Endothelial cell of umbilical vein (primary cell): ENCODE results near the gene GPR137B. TPM values are rescaled to one million over a fixed set of nuclear protein-coding genes. Genes with fewer than 3 reads are reported as not detected.

ENCODE experiments used
- BruUV-seq: library from RNA; stranded (reverse); fragments of 400-500 nt; replicated peaks from 2 replicates; lab custom pipeline; 2021; lab: Mats Ljungman, UMichigan
- CTCF ChIA-PET: fragments of 300-600, 350-600 bp; sonication (Branson Sonifier 250); formaldehyde crosslinking; loops from one replicate; lab custom pipeline; 2021; ENCODE audit warnings: antibody characterized with exemption, inconsistent platforms; lab: Charles Lee
- POLR2A ChIA-PET: fragments of 300-600, 350-600 bp; sonication (Branson Sonifier 250); formaldehyde crosslinking; loops from one replicate; lab custom pipeline; 2021; ENCODE audit warnings: antibody characterized with exemption, inconsistent platforms; lab: Charles Lee
- DNase-seq: peaks from one replicate; pipeline ENCODE4 v3.0.0-alpha.2; 2011; ENCODE audit warnings: low read depth, low spot score
- FAIRE-seq: peaks from 2 replicates; lab custom pipeline; 2011; peaks lifted over from hg19 to GRCh38; lab: Jason Lieb, UNC
- H2AFZ ChIP-seq: 2 replicates; pipeline ENCODE4 v1.6.0; 2012; ENCODE audit warnings: low read depth, low read length, control low read depth, inconsistent platforms
- H3K27ac ChIP-seq: 2 replicates; pipeline ENCODE4 v1.5.1; 2011; ENCODE audit warnings: low read depth, mild to moderate bottlenecking, control low read depth, low read length, moderate library complexity; ENCODE audit not compliant: insufficient read depth
- H3K27me3 ChIP-seq, 2 experiments: 2 replicates each; pipeline versions ENCODE4 v1.6.0 to v1.6.1; 2011; ENCODE audit warnings: low read length in 2 of 2, mixed read lengths in 1 of 2; ENCODE audit not compliant: control insufficient read depth in 2 of 2, insufficient read depth in 2 of 2
- H3K36me3 ChIP-seq, 2 experiments: 2 replicates in 1 of 2; 3 replicates in 1 of 2; pipeline ENCODE4 v1.5.1; 2011; ENCODE audit warnings: low read length in 2 of 2, mild to moderate bottlenecking in 1 of 2, moderate library complexity in 1 of 2; ENCODE audit not compliant: control insufficient read depth in 2 of 2, insufficient read depth in 2 of 2; ENCODE audit errors: extremely low read depth in 1 of 2
- H3K4me1 ChIP-seq: 3 replicates; pipeline ENCODE4 v1.5.1; 2011; ENCODE audit warnings: mild to moderate bottlenecking, low read length; ENCODE audit not compliant: control insufficient read depth, insufficient read depth; ENCODE audit errors: extremely low read depth
- H3K4me2 ChIP-seq: 2 replicates; pipeline ENCODE4 v1.6.1; 2011; ENCODE audit warnings: low read length, control low read depth, mixed read lengths; ENCODE audit not compliant: insufficient read depth
- H3K4me3 ChIP-seq, 3 experiments: fragments of 200-600 bp in 1 of 3; sonication (generic), shearing (Covaris generic) in 1 of 3; replicated peaks in 1 of 3; 2 replicates each; pipeline ENCODE4 v1.5.1; 2011 to 2016; ENCODE audit warnings: control low read depth in 3 of 3, low read length in 3 of 3, mild to moderate bottlenecking in 2 of 3, inconsistent platforms in 1 of 3, low read depth in 1 of 3, moderate library complexity in 1 of 3; ENCODE audit not compliant: insufficient read depth in 1 of 3
- H3K79me2 ChIP-seq: 2 replicates; pipeline ENCODE4 v1.6.0; 2012; ENCODE audit warnings: low read length, inconsistent platforms; ENCODE audit not compliant: control insufficient read depth, insufficient read depth
- H3K9ac ChIP-seq: replicated peaks from 2 replicates; pipeline ENCODE3; 2011; ENCODE audit warnings: low read length, control low read depth; ENCODE audit not compliant: insufficient read depth; ENCODE audit errors: extremely low read depth
- H3K9me1 ChIP-seq: replicated peaks from 3 replicates; pipeline ENCODE4 v1.6.0; 2011; ENCODE audit warnings: mild to moderate bottlenecking, low read length; ENCODE audit not compliant: control insufficient read depth, insufficient read depth; ENCODE audit errors: extremely low read depth
- H3K9me3 ChIP-seq: replicated peaks from 2 replicates; pipeline ENCODE4 v1.5.1; 2012; ENCODE audit warnings: low read length, inconsistent platforms; ENCODE audit not compliant: control insufficient read depth, insufficient read depth
- H4K20me1 ChIP-seq: replicated peaks from 2 replicates; pipeline ENCODE3; 2011; ENCODE audit warnings: mild to moderate bottlenecking, low read length; ENCODE audit not compliant: control insufficient read depth, insufficient read depth; ENCODE audit errors: extremely low read depth
- EZH2 ChIP-seq: IDR thresholded peaks from 2 replicates; pipeline ENCODE4 v1.6.1; 2012; ENCODE audit warnings: borderline replicate concordance, low read depth, mild to moderate bottlenecking, moderate library complexity, low read length, inconsistent platforms; ENCODE audit not compliant: severe bottlenecking
- FOS ChIP-seq: IDR thresholded peaks from 2 replicates; pipeline ENCODE4 v1.6.1; 2011; ENCODE audit warnings: mild to moderate bottlenecking, low read length, moderate library complexity, borderline replicate concordance; ENCODE audit not compliant: insufficient read depth
- GATA2 ChIP-seq: IDR thresholded peaks from 2 replicates; pipeline ENCODE4 v1.7.0; 2011; ENCODE audit warnings: low read depth, mild to moderate bottlenecking, moderate library complexity, mixed read lengths, low read length; ENCODE audit not compliant: insufficient read length, insufficient read depth
- JUN ChIP-seq: IDR thresholded peaks from 2 replicates; pipeline ENCODE4 v1.6.1; 2011; ENCODE audit warnings: borderline replicate concordance, low read depth; ENCODE audit not compliant: insufficient read length, insufficient read depth
- MYC ChIP-seq: IDR thresholded peaks from one replicate; pipeline ENCODE4 v1.6.1; 2011; ENCODE audit warnings: mild to moderate bottlenecking, low read depth, low read length
- POLR2A ChIP-seq: IDR thresholded peaks from 2 replicates; pipeline ENCODE4 v1.6.1; 2012; ENCODE audit warnings: low read depth, mild to moderate bottlenecking, control low read depth, low read length
- POLR2AphosphoS5 ChIP-seq: IDR thresholded peaks from 2 replicates; pipeline ENCODE4 v1.6.1; 2012; ENCODE audit warnings: low read depth, mild to moderate bottlenecking, control low read depth, low read length, moderate library complexity; ENCODE audit not compliant: insufficient read depth
- dilution Hi-C: fragments of 300-500 bp; cut with MboI; formaldehyde crosslinking; loops from one replicate; pipeline ENCODE4 v1.15.0; 2019; ENCODE audit warnings: low sequenced_read_pairs; ENCODE audit not compliant: extremely low pct_ligation_motif_present
- intact Hi-C: fragments of 100-400 bp; cut with micrococcal nuclease; formaldehyde crosslinking; loops from one replicate; pipeline ENCODE4 v1.10.0; 2022
- polyA plus RNA-seq, 4 experiments: library from polyadenylated mRNA; depleted of rRNA in 3 of 4; stranded (reverse) in 3 of 4; unstranded in 1 of 4; fragments of >200 nt; gene quantifications; 2 replicates each; pipeline versions ENCODE4 v1.2.1 to v1.2.3, GENCODE V29; 2011 to 2012; ENCODE audit warnings: missing spikeins in 1 of 4
- total RNA-seq: library from RNA; stranded (reverse); gene quantifications from 2 replicates; pipeline ENCODE4 v1.2.3, GENCODE V29; 2021
- TF ChIP-seq, protein P1 (sequence below), 2 donors: IDR thresholded peaks; 1 replicate in 1 of 2; 2 replicates in 1 of 2; pipeline ENCODE4 v1.5.1; 2011; ENCODE audit warnings: low read length in 2 of 2, mild to moderate bottlenecking in 2 of 2, moderate library complexity in 2 of 2, control low read depth in 1 of 2, inconsistent platforms in 1 of 2, low read depth in 1 of 2; ENCODE audit not compliant: insufficient read depth in 1 of 2; ENCODE audit errors: extremely low read depth in 1 of 2

The GPR137B gene
- total and polyA plus RNA-seq, 2 donors (not counting 3 experiments of a cell fraction or from before 2014, with no cell fraction given), result 7.8 to 11.9 TPM

- Histone ChIP-seq H3K36me3 (no peaks in the 10 kb centered on the region), H3K4me1 (no peaks in the 10 kb centered on the region), H3K79me2 (no peaks in the 10 kb centered on the region), H3K9ac (no peak overlapping the region), H3K4me3 (no peak overlapping the region), H3K27me3 (peaks cover 0 to 7% of the 10 kb centered on the region in 2 experiments), H3K9me3 (no peaks in the 10 kb centered on the region), H2AFZ (no peak overlapping the region), H3K4me2 (no peak overlapping the region), H3K27ac (no peak overlapping the region), H3K9me1 (no peaks in the 10 kb centered on the region), H4K20me1 (no peaks in the 10 kb centered on the region)
- no TSS peak for BruUV-seq
- TF ChIP-seq POLR2A (no peak), MYC (no peak), EZH2 (no peak), POLR2AphosphoS5 (no peak), JUN (no peak), GATA2 (no peak), FOS (no peak)
- TF ChIP-seq, protein P1, sequence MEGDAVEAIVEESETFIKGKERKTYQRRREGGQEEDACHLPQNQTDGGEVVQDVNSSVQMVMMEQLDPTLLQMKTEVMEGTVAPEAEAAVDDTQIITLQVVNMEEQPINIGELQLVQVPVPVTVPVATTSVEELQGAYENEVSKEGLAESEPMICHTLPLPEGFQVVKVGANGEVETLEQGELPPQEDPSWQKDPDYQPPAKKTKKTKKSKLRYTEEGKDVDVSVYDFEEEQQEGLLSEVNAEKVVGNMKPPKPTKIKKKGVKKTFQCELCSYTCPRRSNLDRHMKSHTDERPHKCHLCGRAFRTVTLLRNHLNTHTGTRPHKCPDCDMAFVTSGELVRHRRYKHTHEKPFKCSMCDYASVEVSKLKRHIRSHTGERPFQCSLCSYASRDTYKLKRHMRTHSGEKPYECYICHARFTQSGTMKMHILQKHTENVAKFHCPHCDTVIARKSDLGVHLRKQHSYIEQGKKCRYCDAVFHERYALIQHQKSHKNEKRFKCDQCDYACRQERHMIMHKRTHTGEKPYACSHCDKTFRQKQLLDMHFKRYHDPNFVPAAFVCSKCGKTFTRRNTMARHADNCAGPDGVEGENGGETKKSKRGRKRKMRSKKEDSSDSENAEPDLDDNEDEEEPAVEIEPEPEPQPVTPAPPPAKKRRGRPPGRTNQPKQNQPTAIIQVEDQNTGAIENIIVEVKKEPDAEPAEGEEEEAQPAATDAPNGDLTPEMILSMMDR (IDR thresholded peaks at IDR 0.05; ENCODE audit: extremely low read depth in 1 of 2, insufficient read depth in 1 of 2, low read depth in 1 of 2, low read length in 2 of 2), result no peak
- FAIRE-seq (no peak), DNase-seq (no peak)
- intact Hi-C loops (no loop called here), dilution Hi-C loops (no loop called here)
- CTCF ChIA-PET, result interaction anchor here (1.4 kb wide), 1 partner anchor 9 kb away, joined by 4 read pairs; no protein-coding TSS in a partner anchor
- POLR2A ChIA-PET, result no interaction called here
These were observed 17.4 kb upstream of the GPR137B start for GRCh38 chr1:236124965-236125364.
